ENCODE measurements around the gene OGFR. TPM values are rescaled to one million over a fixed set of nuclear protein-coding genes. Genes with fewer than 3 reads are reported as not detected.

OGFR gene
- total RNA-seq, 2 experiments from 2014 or later: 54.5 to 56.0 TPM

GRCh38 chr20:62822239-62822787 is 17.7 kb downstream of the OGFR start:
- Histone ChIP-seq H3K4me1 (ENCODE audit: insufficient read depth, low read length) (peaks cover 16% of the 10 kb centered on the region), H3K36me3 (ENCODE audit: insufficient read depth, low read length) (no peaks in the 10 kb centered on the region), H3K9me3 (ENCODE audit: control insufficient read depth in 1 of 2, insufficient read depth in 1 of 2, low read length in 2 of 2) (peaks cover 0 to 9% of the 10 kb centered on the region in 2 experiments), H3K4me3 (ENCODE audit: low read length) (no peak overlapping the region), H3K27me3 (ENCODE audit: control insufficient read depth in 1 of 2, insufficient read depth in 2 of 2, low read length in 2 of 2) (peaks cover 25 to 26% of the 10 kb centered on the region in 2 experiments), H3K27ac (ENCODE audit: low read depth in 1 of 2, low read length in 2 of 2) (no peak overlapping the region)
- H3K4me3 Mint-ChIP-seq: no peak overlapping the region
- no peak for DNase-seq
- ChIA-PET POLR2A (interaction anchor here (1.1 kb wide), 1 partner anchor 28 kb away, joined by 6 read pairs; no protein-coding TSS in a partner anchor), CTCF (no interaction called here)
- peaks cover 9% of the 10 kb centered on the region for H3K27me3 Mint-ChIP-seq
- H3K9me3 Mint-ChIP-seq: no peaks in the 10 kb centered on the region
- H3K4me1 Mint-ChIP-seq (ENCODE audit: low read depth): no peaks in the 10 kb centered on the region
- H3K36me3 Mint-ChIP-seq (ENCODE audit: low read depth): no peaks in the 10 kb centered on the region
- no peak for ATAC-seq (ENCODE audit: poor library complexity)
- intact Hi-C loops (cut with DNase I, micrococcal nuclease): no loop called here
- H3K27ac Mint-ChIP-seq: no peak overlapping the region
- no peak for TF ChIP-seq CTCF (IDR thresholded peaks at IDR 0.05)

DNA sequence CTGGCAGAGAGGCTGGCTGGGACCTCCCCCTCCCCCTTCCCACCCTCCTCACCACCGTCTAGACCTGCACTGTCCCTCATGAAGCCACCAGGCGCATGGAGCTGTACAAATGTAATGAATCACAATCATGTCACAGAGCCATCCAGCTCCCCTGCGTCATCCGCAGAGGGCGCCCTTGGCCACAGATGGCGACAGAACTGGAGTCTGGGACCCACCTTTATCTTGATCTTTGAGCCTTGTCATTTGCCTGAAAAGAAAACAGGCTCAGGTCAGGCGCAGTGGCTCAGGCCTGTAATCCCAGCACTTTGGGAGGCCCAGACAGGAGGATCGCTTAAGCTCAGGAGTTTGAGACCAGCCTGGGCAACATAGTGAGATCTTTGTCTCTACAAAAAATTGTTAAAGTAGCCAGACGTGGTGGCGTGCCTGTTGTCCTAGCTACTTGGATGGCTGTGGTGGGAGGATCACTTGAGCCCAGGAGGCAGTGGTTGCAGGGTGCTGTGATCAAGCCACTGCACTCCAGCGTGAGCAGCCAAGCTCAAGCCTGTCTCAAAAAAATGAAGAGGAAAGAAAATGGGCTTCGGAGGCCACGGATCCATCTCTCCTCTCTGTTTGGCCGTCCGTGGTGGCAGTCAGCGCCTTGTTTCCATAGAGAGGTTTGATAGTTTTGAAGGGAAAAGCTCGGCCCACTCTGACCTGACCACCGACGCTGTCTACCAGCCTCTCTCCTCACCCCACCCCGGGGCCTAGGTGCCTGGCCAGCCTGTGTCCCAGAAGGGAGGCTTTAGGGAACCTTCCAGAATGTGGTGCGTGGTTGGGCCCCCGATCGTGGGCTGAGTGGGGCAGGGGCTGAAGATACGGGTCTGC is 18.4 kb downstream of the OGFR start:
- DNase-seq (peak in 5 of 14 experiments; percentile 28 to 62 (median 35)), ATAC-seq (ENCODE audit: poor library complexity) (peak; percentile 24)
- Mint-ChIP-seq H3K27me3 (peaks cover 6% of the 10 kb centered on the region), H3K27ac (peak overlapping the region; percentile 30), H3K36me3 (ENCODE audit: low read depth) (no peaks in the 10 kb centered on the region), H3K9me3 (no peaks in the 10 kb centered on the region), H3K4me3 (no peak overlapping the region), H3K4me1 (ENCODE audit: low read depth) (no peaks in the 10 kb centered on the region)
- Histone ChIP-seq H3K4me1 (ENCODE audit: insufficient read depth, low read length) (peaks cover 11% of the 10 kb centered on the region), H3K4me3 (ENCODE audit: low read length) (no peak overlapping the region), H3K27me3 (ENCODE audit: control insufficient read depth in 1 of 2, insufficient read depth in 2 of 2, low read length in 2 of 2) (peaks cover 18 to 19% of the 10 kb centered on the region in 2 experiments), H3K9me3 (ENCODE audit: control insufficient read depth in 1 of 2, insufficient read depth in 1 of 2, low read length in 2 of 2) (peaks cover 0 to 2% of the 10 kb centered on the region in 2 experiments), H3K36me3 (ENCODE audit: insufficient read depth, low read length) (no peaks in the 10 kb centered on the region), H3K27ac (ENCODE audit: low read depth in 1 of 2, low read length in 2 of 2) (no peak overlapping the region)
- intact Hi-C loops (cut with DNase I, micrococcal nuclease): no loop called here
- TF ChIP-seq CTCF (IDR thresholded peaks at IDR 0.05): no peak
- CTCF ChIA-PET: no interaction called here
- POLR2A ChIA-PET: interaction anchor here (1.1 kb wide), 1 partner anchor 29 kb away, joined by 6 read pairs; no protein-coding TSS in a partner anchor

DNA sequence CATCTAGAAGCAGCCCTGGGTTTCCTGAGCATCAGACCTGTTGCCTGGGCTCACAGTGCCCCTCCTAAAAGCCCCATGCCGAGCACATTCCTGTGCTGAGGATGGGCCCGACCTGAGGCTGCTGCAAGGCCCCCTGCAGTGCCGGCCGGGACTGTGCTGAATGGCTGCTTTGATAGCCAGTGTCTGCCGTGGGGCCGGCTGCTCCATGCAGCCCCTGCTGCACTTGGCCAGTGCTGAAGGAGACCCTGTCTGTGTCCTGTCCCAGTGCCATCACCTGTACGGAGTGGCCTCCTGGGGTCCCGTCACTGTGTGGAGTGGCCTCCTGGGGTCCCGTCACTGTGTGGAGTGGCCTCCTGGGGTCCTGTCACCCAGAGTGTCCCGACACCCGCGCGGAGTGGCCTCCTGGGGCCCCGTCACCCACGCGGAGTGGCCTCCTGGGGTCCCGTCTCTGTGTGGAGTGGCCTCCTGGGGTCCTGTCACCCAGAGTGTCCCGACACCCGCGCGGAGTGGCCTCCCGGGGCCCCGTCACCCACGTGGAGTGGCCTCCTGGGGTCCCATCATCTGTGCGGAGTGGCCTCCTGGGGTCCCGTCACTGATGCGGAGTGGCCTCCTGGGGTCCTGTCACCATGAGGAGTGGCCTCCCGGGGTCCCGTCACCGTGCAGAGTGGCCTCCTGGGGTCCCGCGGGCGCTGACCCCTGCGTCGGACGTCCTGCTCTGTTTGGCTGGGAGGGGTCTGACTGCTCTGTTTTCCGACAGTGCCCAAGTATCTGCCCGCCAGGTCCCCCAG is 19.2 kb downstream of the OGFR start:
- ATAC-seq (ENCODE audit: poor library complexity): no peak
- ChIA-PET POLR2A (interaction anchor here (1.1 kb wide), 1 partner anchor 30 kb away, joined by 6 read pairs; no protein-coding TSS in a partner anchor), CTCF (no interaction called here)
- Mint-ChIP-seq H3K27me3 (no peaks in the 10 kb centered on the region), H3K27ac (no peak overlapping the region), H3K4me1 (ENCODE audit: low read depth) (no peaks in the 10 kb centered on the region), H3K9me3 (no peaks in the 10 kb centered on the region), H3K4me3 (no peak overlapping the region), H3K36me3 (ENCODE audit: low read depth) (no peaks in the 10 kb centered on the region)
- Histone ChIP-seq H3K27ac (ENCODE audit: low read depth in 1 of 2, low read length in 2 of 2) (no peak overlapping the region), H3K4me1 (ENCODE audit: insufficient read depth, low read length) (peaks cover 11% of the 10 kb centered on the region), H3K36me3 (ENCODE audit: insufficient read depth, low read length) (no peaks in the 10 kb centered on the region), H3K27me3 (ENCODE audit: control insufficient read depth in 1 of 2, insufficient read depth in 2 of 2, low read length in 2 of 2) (peaks cover 9 to 10% of the 10 kb centered on the region in 2 experiments), H3K9me3 (ENCODE audit: control insufficient read depth in 1 of 2, insufficient read depth in 1 of 2, low read length in 2 of 2) (no peaks in the 10 kb centered on the region), H3K4me3 (ENCODE audit: low read length) (peak overlapping the region; percentile 46)
- TF ChIP-seq CTCF (IDR thresholded peaks at IDR 0.05): no peak
- intact Hi-C loops (cut with DNase I, micrococcal nuclease): no loop called here
- peak in 1 of 14 experiments; percentile 32 for DNase-seq

Measured in CD4-positive, alpha-beta T cell (primary cell).